SK-N-SH treated with all-trans-retinoic acid at 6 μM for 48 hours (cell line): ENCODE results near the gene POLR3F.

Experiments
- CSDC2 ChIP-seq: fragments of 250-450 bp; sonication (Bioruptor Pico); IDR thresholded peaks from 2 replicates; pipeline ENCODE4 v1.5.0; 2020; ENCODE audit warnings: mild to moderate bottlenecking, moderate library complexity
- ZNF8 ChIP-seq: fragments of 450-650 bp; formaldehyde crosslinking; IDR thresholded peaks from 2 replicates; pipeline ENCODE4 v1.5.0; 2020; ENCODE audit warnings: mild to moderate bottlenecking, moderate library complexity
- TF ChIP-seq, protein P1 (sequence below): fragments of 250-450 bp; sonication (Bioruptor Pico); IDR thresholded peaks from 2 replicates; pipeline ENCODE4 v1.5.0; 2020; ENCODE audit warnings: mild to moderate bottlenecking, moderate library complexity

DNA sequence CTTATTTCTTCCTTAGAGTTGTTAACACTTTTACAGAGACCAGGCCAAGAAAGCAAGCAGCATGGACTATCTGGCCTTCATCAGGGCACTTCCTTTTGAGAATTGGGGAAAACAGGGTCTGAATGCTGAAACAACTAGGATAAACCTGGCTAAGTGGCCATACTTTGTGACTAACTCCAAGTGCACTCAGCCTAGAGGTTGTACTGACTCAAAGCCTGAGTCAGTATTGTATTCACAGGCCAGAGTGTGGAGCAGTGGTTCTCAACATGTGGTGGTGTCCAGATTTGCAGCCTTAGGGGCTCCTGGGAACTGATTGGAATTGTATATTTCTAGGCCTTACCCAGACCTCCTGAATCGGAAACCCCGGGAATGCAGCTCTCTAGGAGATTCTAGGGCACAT, 60.6 kb downstream of the POLR3F start:
- no peak for TF ChIP-seq CSDC2 (CRISPR knock-in tag)
- TF ChIP-seq, protein P1, sequence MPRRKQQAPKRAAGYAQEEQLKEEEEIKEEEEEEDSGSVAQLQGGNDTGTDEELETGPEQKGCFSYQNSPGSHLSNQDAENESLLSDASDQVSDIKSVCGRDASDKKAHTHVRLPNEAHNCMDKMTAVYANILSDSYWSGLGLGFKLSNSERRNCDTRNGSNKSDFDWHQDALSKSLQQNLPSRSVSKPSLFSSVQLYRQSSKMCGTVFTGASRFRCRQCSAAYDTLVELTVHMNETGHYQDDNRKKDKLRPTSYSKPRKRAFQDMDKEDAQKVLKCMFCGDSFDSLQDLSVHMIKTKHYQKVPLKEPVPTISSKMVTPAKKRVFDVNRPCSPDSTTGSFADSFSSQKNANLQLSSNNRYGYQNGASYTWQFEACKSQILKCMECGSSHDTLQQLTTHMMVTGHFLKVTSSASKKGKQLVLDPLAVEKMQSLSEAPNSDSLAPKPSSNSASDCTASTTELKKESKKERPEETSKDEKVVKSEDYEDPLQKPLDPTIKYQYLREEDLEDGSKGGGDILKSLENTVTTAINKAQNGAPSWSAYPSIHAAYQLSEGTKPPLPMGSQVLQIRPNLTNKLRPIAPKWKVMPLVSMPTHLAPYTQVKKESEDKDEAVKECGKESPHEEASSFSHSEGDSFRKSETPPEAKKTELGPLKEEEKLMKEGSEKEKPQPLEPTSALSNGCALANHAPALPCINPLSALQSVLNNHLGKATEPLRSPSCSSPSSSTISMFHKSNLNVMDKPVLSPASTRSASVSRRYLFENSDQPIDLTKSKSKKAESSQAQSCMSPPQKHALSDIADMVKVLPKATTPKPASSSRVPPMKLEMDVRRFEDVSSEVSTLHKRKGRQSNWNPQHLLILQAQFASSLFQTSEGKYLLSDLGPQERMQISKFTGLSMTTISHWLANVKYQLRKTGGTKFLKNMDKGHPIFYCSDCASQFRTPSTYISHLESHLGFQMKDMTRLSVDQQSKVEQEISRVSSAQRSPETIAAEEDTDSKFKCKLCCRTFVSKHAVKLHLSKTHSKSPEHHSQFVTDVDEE (CRISPR knock-in tag): no peak
- no peak for TF ChIP-seq ZNF8 (CRISPR knock-in tag)
